NCI-H2171 treated with DMSO at 0.1 percent for 48 hours (cell line): ENCODE data around the gene CMSS1.

Experiments
- DNase-seq: peaks from one replicate; lab custom pipeline; 2025; lab: John Stamatoyannopoulos, UW

CMSS1 gene

GRCh38 chr3:99817437-99818240 is at the start of gene CMSS1:
CMSS1 (plus strand) TSS chr3:99817862.
- peak; percentile 95 for DNase-seq

GRCh38 chr3:99768126-99768525 is 49.5 kb upstream of the CMSS1 start:
- DNase-seq = no peak

- no peak for DNase-seq
Measured at GRCh38 chr3:99768808-99769501, 48.7 kb upstream of the CMSS1 start.

- DNase-seq = no peak
Measured at GRCh38 chr3:99772171-99772570, 45.5 kb upstream of the CMSS1 start.

- no peak for DNase-seq
Measured at GRCh38 chr3:99772671-99773070, 45.0 kb upstream of the CMSS1 start.

GRCh38 chr3:99774467-99774866 is 43.2 kb upstream of the CMSS1 start:
- DNase-seq = no peak

GRCh38 chr3:99776516-99777209 is 41.0 kb upstream of the CMSS1 start:
- DNase-seq = no peak

GRCh38 chr3:99777210-99777549 is 40.5 kb upstream of the CMSS1 start:
- DNase-seq = no peak

- DNase-seq = no peak
Measured at GRCh38 chr3:99777708-99778107, 40.0 kb upstream of the CMSS1 start.

GRCh38 chr3:99780749-99781148 is 36.9 kb upstream of the CMSS1 start:
- no peak for DNase-seq

GRCh38 chr3:99781761-99782160 is 35.9 kb upstream of the CMSS1 start:
- DNase-seq = no peak

- DNase-seq = no peak
Measured at GRCh38 chr3:99783011-99783573, 34.6 kb upstream of the CMSS1 start.

- peak; percentile 42 for DNase-seq
Measured at GRCh38 chr3:99789011-99789721, 28.5 kb upstream of the CMSS1 start.

GRCh38 chr3:99794485-99794884 is 23.2 kb upstream of the CMSS1 start:
- DNase-seq = no peak

- DNase-seq = no peak
Measured at GRCh38 chr3:99795573-99795972, 22.1 kb upstream of the CMSS1 start.

- no peak for DNase-seq
Measured at GRCh38 chr3:99799422-99799821, 18.2 kb upstream of the CMSS1 start.

GRCh38 chr3:99803297-99803696 is 14.4 kb upstream of the CMSS1 start:
- DNase-seq = no peak

GRCh38 chr3:99805160-99805559 is 12.5 kb upstream of the CMSS1 start:
- no peak for DNase-seq

GRCh38 chr3:99808163-99808794 is 9.4 kb upstream of the CMSS1 start:
- DNase-seq = peak; percentile 75

GRCh38 chr3:99809565-99809964 is 8.1 kb upstream of the CMSS1 start:
- DNase-seq = no peak

- DNase-seq = no peak
Measured at GRCh38 chr3:99810403-99810802, 7.3 kb upstream of the CMSS1 start.

- DNase-seq = peak; percentile 57
Measured at GRCh38 chr3:99817047-99817436, 620 bp upstream of the CMSS1 start.
